H1 (cell line): ENCODE measurements around the gene QPCTL. TPM values are rescaled to one million over a fixed set of nuclear protein-coding genes. Genes with fewer than 3 reads are reported as not detected.

Source experiments
- CTCF ChIA-PET: fragments of 300-600 bp; sonication (Branson Sonifier 250); formaldehyde crosslinking; loops from one replicate; lab custom pipeline; 2021; ENCODE audit not compliant: partially characterized antibody; lab: Charles Lee
- POLR2A ChIA-PET: fragments of 300-600 bp; sonication (Branson Sonifier 250); formaldehyde crosslinking; loops from one replicate; lab custom pipeline; 2021; ENCODE audit warnings: inconsistent platforms; ENCODE audit not compliant: partially characterized antibody; lab: Charles Lee
- DNase-seq, 2 experiments: peaks; one replicate each; pipeline versions ENCODE4 v3.0.0 to v3.0.0-alpha.2; 2010 to 2022; ENCODE audit warnings: low spot score in 2 of 2, low read depth in 1 of 2, mixed read lengths in 1 of 2
- FAIRE-seq: peaks from 2 replicates; lab custom pipeline; 2011; peaks lifted over from hg19 to GRCh38; lab: Jason Lieb, UNC
- H2AFZ ChIP-seq: 2 replicates; pipeline ENCODE4 v1.8.1; 2012; ENCODE audit warnings: low read length, inconsistent platforms
- H2AK5ac ChIP-seq: 2 replicates; pipeline ENCODE4 v1.6.1; 2013; ENCODE audit warnings: low read depth, low read length
- H2BK120ac ChIP-seq: replicated peaks from 2 replicates; pipeline ENCODE3; 2013; ENCODE audit warnings: low read depth, low read length, inconsistent platforms
- H2BK12ac ChIP-seq: 2 replicates; pipeline ENCODE4 v1.6.1; 2013; ENCODE audit warnings: low read depth, low read length
- H2BK15ac ChIP-seq: 2 replicates; pipeline ENCODE4 v1.6.1; 2013; ENCODE audit warnings: low read length
- H2BK20ac ChIP-seq: 2 replicates; pipeline ENCODE4 v1.6.1; 2013; ENCODE audit warnings: low read length
- H2BK5ac ChIP-seq: 2 replicates; pipeline ENCODE4 v1.6.1; 2013; ENCODE audit warnings: low read depth, low read length
- H3K14ac ChIP-seq: 2 replicates; pipeline ENCODE4 v1.6.1; 2013; ENCODE audit warnings: inconsistent platforms; ENCODE audit not compliant: insufficient read length
- H3K18ac ChIP-seq: 2 replicates; pipeline ENCODE4 v1.6.1; 2013; ENCODE audit warnings: low read length; ENCODE audit errors: extremely low read depth
- H3K23ac ChIP-seq: 2 replicates; pipeline ENCODE4 v1.6.1; 2013; ENCODE audit warnings: inconsistent platforms; ENCODE audit not compliant: insufficient read length
- H3K23me2 ChIP-seq: 2 replicates; pipeline ENCODE4 v1.6.1; 2013; ENCODE audit warnings: low read depth, low read length
- H3K27ac ChIP-seq: 2 replicates; pipeline ENCODE4 v1.6.1; 2011; ENCODE audit warnings: low read depth, low read length, inconsistent platforms
- H3K27me3 ChIP-seq, 4 experiments: replicated peaks in 1 of 4; 1 replicate in 1 of 4; 2 replicates in 3 of 4; pipeline versions ENCODE4 v1.6.1 to v1.8.1; 2011 to 2013; ENCODE audit warnings: low read length in 3 of 4, mild to moderate bottlenecking in 3 of 4, inconsistent platforms in 2 of 4, mixed read lengths in 2 of 4, moderate library complexity in 1 of 4; ENCODE audit not compliant: control insufficient read depth in 3 of 4, insufficient read depth in 3 of 4; ENCODE audit errors: extremely low read depth in 1 of 4
- H3K36me3 ChIP-seq, 4 experiments: 2 replicates each; pipeline versions ENCODE4 v1.6.1 to v1.8.1; 2011 to 2013; ENCODE audit warnings: mild to moderate bottlenecking in 4 of 4, low read length in 3 of 4, moderate library complexity in 2 of 4, control low read depth in 1 of 4, inconsistent platforms in 1 of 4; ENCODE audit not compliant: insufficient read depth in 4 of 4, control insufficient read depth in 2 of 4
- H3K4ac ChIP-seq: replicated peaks from 2 replicates; pipeline ENCODE3; 2013; ENCODE audit warnings: low read length, low read depth, mixed read lengths, inconsistent platforms; ENCODE audit not compliant: insufficient read length
- H3K4me1 ChIP-seq, 4 experiments: replicated peaks in 1 of 4; 1 replicate in 1 of 4; 2 replicates in 3 of 4; pipeline versions ENCODE4 v1.6.1 to v1.8.1; 2011 to 2013; ENCODE audit warnings: low read length in 3 of 4, inconsistent platforms in 2 of 4, mixed read lengths in 1 of 4; ENCODE audit not compliant: insufficient read depth in 4 of 4, control insufficient read depth in 3 of 4
- H3K4me2 ChIP-seq, 2 experiments: 2 replicates each; pipeline versions ENCODE4 v1.6.1 to v1.8.1; 2011 to 2013; ENCODE audit warnings: low read depth in 2 of 2, low read length in 2 of 2, control low read depth in 1 of 2, inconsistent platforms in 1 of 2, mild to moderate bottlenecking in 1 of 2; ENCODE audit not compliant: insufficient read depth in 1 of 2
- H3K4me3 ChIP-seq, 4 experiments: fragments of 200-600, 300-600 bp in 1 of 4; sonication (generic), shearing (Covaris generic), sonication (Bioruptor Twin) in 1 of 4; 2 replicates each; pipeline versions ENCODE4 v1.5.1 to v1.8.1; 2011 to 2016; ENCODE audit warnings: low read length in 4 of 4, low read depth in 3 of 4, control low read depth in 2 of 4, inconsistent platforms in 2 of 4, mild to moderate bottlenecking in 2 of 4, mixed read lengths in 1 of 4, moderate library complexity in 1 of 4; ENCODE audit not compliant: insufficient read depth in 2 of 4; ENCODE audit errors: extremely low read depth in 1 of 4
- H3K56ac ChIP-seq: replicated peaks from 2 replicates; pipeline ENCODE3; 2013; ENCODE audit warnings: low read depth, mild to moderate bottlenecking, mixed read lengths, low read length, inconsistent platforms; ENCODE audit not compliant: insufficient read length
- H3K79me1 ChIP-seq: 2 replicates; pipeline ENCODE4 v1.6.1; 2013; ENCODE audit warnings: low read depth, low read length, control low read depth
- H3K79me2 ChIP-seq, 2 experiments: 2 replicates each; pipeline versions ENCODE4 v1.6.1 to v1.8.1; 2012 to 2013; ENCODE audit warnings: low read length in 2 of 2, mild to moderate bottlenecking in 2 of 2, inconsistent platforms in 1 of 2; ENCODE audit not compliant: insufficient read depth in 2 of 2, control insufficient read depth in 1 of 2
- H3K9ac ChIP-seq, 4 experiments: replicated peaks in 1 of 4; 1 replicate in 1 of 4; 2 replicates in 3 of 4; pipeline versions ENCODE4 v1.6.1 to v1.8.1; 2011 to 2013; ENCODE audit warnings: low read depth in 3 of 4, low read length in 3 of 4, control low read depth in 2 of 4, mild to moderate bottlenecking in 2 of 4, moderate library complexity in 2 of 4, inconsistent platforms in 1 of 4; ENCODE audit errors: extremely low read depth in 1 of 4
- H3K9me3 ChIP-seq, 2 experiments: 2 replicates each; pipeline versions ENCODE4 v1.6.1 to v1.8.1; 2012 to 2013; ENCODE audit warnings: mild to moderate bottlenecking in 2 of 2, moderate library complexity in 2 of 2, control low read depth in 1 of 2, inconsistent platforms in 1 of 2, low read depth in 1 of 2, low read length in 1 of 2, mixed read lengths in 1 of 2; ENCODE audit not compliant: insufficient read depth in 2 of 2
- H4K20me1 ChIP-seq, 2 experiments: replicated peaks in 1 of 2; 2 replicates each; pipeline versions ENCODE3 to v1.8.1; 2011 to 2013; ENCODE audit warnings: inconsistent platforms in 2 of 2, low read length in 2 of 2, mild to moderate bottlenecking in 1 of 2; ENCODE audit not compliant: insufficient read depth in 2 of 2, control insufficient read depth in 1 of 2
- H4K5ac ChIP-seq: 2 replicates; pipeline ENCODE4 v1.6.1; 2013; ENCODE audit warnings: low read length, low read depth, mixed read lengths, inconsistent platforms; ENCODE audit not compliant: insufficient read length
- H4K8ac ChIP-seq: 2 replicates; pipeline ENCODE4 v1.8.0; 2013; ENCODE audit warnings: mild to moderate bottlenecking, moderate library complexity, low read length, inconsistent platforms; ENCODE audit not compliant: insufficient read depth; ENCODE audit errors: extremely low read depth
- H4K91ac ChIP-seq: replicated peaks from 2 replicates; pipeline ENCODE3; 2013; ENCODE audit warnings: low read length, mixed read lengths, inconsistent platforms; ENCODE audit not compliant: insufficient read length
- BRCA1 ChIP-seq: IDR thresholded peaks from 2 replicates; pipeline ENCODE4 v1.6.1; 2012; ENCODE audit warnings: low read depth, low read length, improper control_type of control experiment
- CBX5 ChIP-seq: fragments of 300-800, 300-1000 bp; sonication (generic); IDR thresholded peaks from 2 replicates; pipeline ENCODE4 v1.7.1; 2016; ENCODE audit warnings: antibody characterized with exemption, low read length, low read depth
- CTBP2 ChIP-seq: IDR thresholded peaks from 2 replicates; pipeline ENCODE4 v1.7.0; 2011; ENCODE audit warnings: borderline replicate concordance, mild to moderate bottlenecking, moderate library complexity, mixed read lengths, low read length; ENCODE audit not compliant: insufficient read depth, insufficient read length
- CTCF ChIP-seq, 3 experiments: IDR thresholded peaks; 1 replicate in 2 of 3; 2 replicates in 1 of 3; pipeline versions ENCODE4 v1.5.1 to v1.6.1; 2011; ENCODE audit warnings: low read length in 3 of 3, mild to moderate bottlenecking in 3 of 3, inconsistent platforms in 2 of 3, low read depth in 1 of 3, moderate library complexity in 1 of 3; ENCODE audit not compliant: insufficient read depth in 1 of 3; ENCODE audit errors: control extremely low read depth in 1 of 3
- JUN ChIP-seq: IDR thresholded peaks from 2 replicates; pipeline ENCODE4 v1.6.1; 2011; ENCODE audit warnings: low read depth, mild to moderate bottlenecking, improper control_type of control experiment, low read length
- RXRA ChIP-seq: IDR thresholded peaks from 2 replicates; pipeline ENCODE4 v1.6.1; 2011; ENCODE audit warnings: low read depth, mild to moderate bottlenecking, low read length, moderate library complexity; ENCODE audit not compliant: insufficient read depth
- SUZ12 ChIP-seq: fragments of 200-600 bp; sonication (generic); IDR thresholded peaks from 2 replicates; pipeline ENCODE4 v1.6.1; 2012; ENCODE audit warnings: mild to moderate bottlenecking, inconsistent platforms, low read length, moderate library complexity, mixed read lengths
- WGBS, 2 experiments: shearing (Covaris generic) in 1 of 2; methylation state at CpG; one replicate each; pipeline versions ENCODE4 v1.1.6 to v1.1.7; 2013 to 2015; ENCODE audit warnings: low lambda C conversion rate in 2 of 2, mixed read lengths in 2 of 2, inconsistent platforms in 1 of 2, low coverage in 1 of 2, missing lambda C conversion rate in 1 of 2; ENCODE audit not compliant: insufficient replicate concordance in 2 of 2, insufficient coverage in 1 of 2, insufficient read length in 1 of 2; ENCODE audit errors: extremely low coverage in 1 of 2, missing lambda C conversion rate in 1 of 2; 5-methylcytosine and 5-hydroxymethylcytosine counted together
- polyA plus RNA-seq, 7 experiments: library from polyadenylated mRNA; depleted of rRNA in 3 of 7; stranded (reverse) in 5 of 7; unstranded in 2 of 7; fragments of >200 nt in 5 of 7; fragments of 200-250 nt in 2 of 7; gene quantifications; 1 replicate in 5 of 7; 2 replicates in 1 of 7; 4 replicates in 1 of 7; pipeline versions ENCODE4 v1.2.1 to v1.2.3, GENCODE V29; 2011 to 2013; ENCODE audit warnings: missing spikeins in 2 of 7, mixed read lengths in 2 of 7
- total RNA-seq: library from RNA; stranded (reverse); fragmentation: NEBNext Ultra II Directional; extraction: Animal tissue kit (Norgen Biotek cat#: 25700); gene quantifications from 2 replicates; pipeline ENCODE4 v1.2.1, GENCODE V29; 2021

QPCTL gene
- total and polyA plus RNA-seq, 2 of the 8 experiments (the other 6 are each of a cell fraction or from before 2014, with no cell fraction given): 25.2 to 35.3 TPM

GRCh38 chr19:45655073-45655472 is 37.4 kb upstream of the QPCTL start:
- no peak overlapping the region for H3K4me3 ChIP-seq
- no peak for DNase-seq
- H3K23ac ChIP-seq: no peak overlapping the region
- no peaks in the 10 kb centered on the region for H3K9me3 ChIP-seq
- H3K56ac ChIP-seq: no peak overlapping the region
- ChIA-PET POLR2A (no interaction called here), CTCF (no interaction called here)
- H2BK20ac ChIP-seq: no peak overlapping the region
- no peak overlapping the region for H4K5ac ChIP-seq
- WGBS, 2 experiments: 86% methylated on average over 3 of the region's 3 CpGs; no CpG with 5 or more reads in 1 of the 2 experiments
- no peaks in the 10 kb centered on the region for H3K23me2 ChIP-seq
- no peaks in the 10 kb centered on the region for H3K79me2 ChIP-seq
- no peak overlapping the region for H3K4me2 ChIP-seq
- no peak for TF ChIP-seq BRCA1
- TF ChIP-seq JUN: no peak
- TF ChIP-seq SUZ12: no peak
- no peak for TF ChIP-seq CTCF (IDR thresholded peaks at IDR 0.05; ENCODE audit: control extremely low read depth in 1 of 3, insufficient read depth in 1 of 3, low read depth in 1 of 3, low read length in 3 of 3)
- TF ChIP-seq CTBP2: no peak
- no peak for TF ChIP-seq RXRA
- TF ChIP-seq CBX5: no peak
- H4K8ac ChIP-seq: no peak overlapping the region
- no peak overlapping the region for H2BK15ac ChIP-seq
- H4K20me1 ChIP-seq: no peaks in the 10 kb centered on the region
- no peak overlapping the region for H3K14ac ChIP-seq
- no peak overlapping the region for H2AK5ac ChIP-seq
- H3K36me3 ChIP-seq: no peaks in the 10 kb centered on the region
- H3K4ac ChIP-seq: no peak overlapping the region
- H3K27ac ChIP-seq: no peak overlapping the region
- no peaks in the 10 kb centered on the region for H3K27me3 ChIP-seq
- no peak for FAIRE-seq
- H2BK120ac ChIP-seq: no peak overlapping the region
- H3K79me1 ChIP-seq: no peaks in the 10 kb centered on the region
- H2BK5ac ChIP-seq: no peak overlapping the region
- H4K91ac ChIP-seq: no peak overlapping the region
- H3K4me1 ChIP-seq: peaks cover 0 to 4% (median 1%) of the 10 kb centered on the region in 4 experiments; a peak in 3 of 7 replicates
- no peak overlapping the region for H2AFZ ChIP-seq
- H3K9ac ChIP-seq: no peak overlapping the region
- no peak overlapping the region for H3K18ac ChIP-seq
- no peak overlapping the region for H2BK12ac ChIP-seq
